ENCODE measurements around the gene TNNT3. TPM values are rescaled to one million over a fixed set of nuclear protein-coding genes. Genes with fewer than 3 reads are reported as not detected.

Gene TNNT3
- total RNA-seq, 1 experiment from 2014 or later = not detected

- no peaks in the 10 kb centered on the region for H3K4me1 ChIP-seq (ENCODE audit: insufficient read depth, low read length)
- H3K79me2 ChIP-seq (ENCODE audit: insufficient read depth, low read length) = no peaks in the 10 kb centered on the region
- Mint-ChIP-seq H3K9me3 (no peaks in the 10 kb centered on the region), H3K27ac (no peak overlapping the region; a peak in 1 of 7 replicates), H3K4me1 (peaks cover 2 to 7% of the 10 kb centered on the region in 2 experiments; a peak in 1 of 4 replicates), H3K4me3 (no peak overlapping the region), H3K27me3 (ENCODE audit: low read depth) (peaks cover 2% of the 10 kb centered on the region; the same call in 1 of the 2 replicates), H3K36me3 (ENCODE audit: insufficient read depth in 1 of 3, low read depth in 3 of 3) (no peaks in the 10 kb centered on the region)
- H2AK5ac ChIP-seq (ENCODE audit: insufficient read length, low read length) = no peak overlapping the region
- no peak overlapping the region for H3K4ac ChIP-seq (ENCODE audit: low read depth, low read length)
- no peaks in the 10 kb centered on the region for H4K20me1 ChIP-seq (ENCODE audit: control insufficient read depth, insufficient read depth, insufficient read length)
- no peak overlapping the region for H2BK120ac ChIP-seq (ENCODE audit: low read depth, low read length, poor library complexity, severe bottlenecking)
- no peak for DNase-seq
- H4K91ac ChIP-seq (ENCODE audit: insufficient read length, low read depth, low read length) = no peak overlapping the region
- no peaks in the 10 kb centered on the region for H3K79me1 ChIP-seq (ENCODE audit: insufficient read depth, low read depth, low read length, poor library complexity, severe bottlenecking)
- no peaks in the 10 kb centered on the region for H3K9me3 ChIP-seq (ENCODE audit: control insufficient read depth, low read depth, low read length)
- no peak overlapping the region for H2BK15ac ChIP-seq (ENCODE audit: low read depth, low read length)
- no peak overlapping the region for H3K23ac ChIP-seq (ENCODE audit: insufficient read length, low read depth, low read length)
- WGBS (ENCODE audit: extremely low coverage, insufficient read length, low lambda C conversion rate) = no CpG with 5 or more reads among the region's 13 CpGs
- no peak overlapping the region for H4K8ac ChIP-seq (replicated peaks; ENCODE audit: insufficient read length, low read depth, low read length)
- no peaks in the 10 kb centered on the region for H3K23me2 ChIP-seq (ENCODE audit: insufficient read length, low read depth, low read length, poor library complexity, severe bottlenecking)
- no peak overlapping the region for H3K56ac ChIP-seq (ENCODE audit: insufficient read length, low read depth, low read length)
- TF ChIP-seq CTCF (conservative IDR thresholded peaks at IDR 0.05) = no peak
- no peak overlapping the region for H3K27ac ChIP-seq (ENCODE audit: insufficient read length, low read depth, low read length)
- H3K14ac ChIP-seq (ENCODE audit: insufficient read depth, low read length) = no peak overlapping the region
- no peak overlapping the region for H2AFZ ChIP-seq (ENCODE audit: low read length)
- H2BK5ac ChIP-seq (ENCODE audit: insufficient read length, low read length) = no peak overlapping the region
- H4K5ac ChIP-seq (ENCODE audit: insufficient read length, low read depth, low read length) = no peak overlapping the region
- H3K4me2 ChIP-seq (ENCODE audit: insufficient read depth, insufficient read length, low read length) = no peak overlapping the region
- H3K18ac ChIP-seq (ENCODE audit: insufficient read length, low read depth, low read length) = no peak overlapping the region
- no peak overlapping the region for H3K9ac ChIP-seq (ENCODE audit: extremely low read depth, insufficient read length, low read length)
- H3K27me3 ChIP-seq (ENCODE audit: insufficient read depth, low read length) = no peaks in the 10 kb centered on the region
- no peak overlapping the region for H2BK12ac ChIP-seq (ENCODE audit: insufficient read length, low read depth, low read length)
- H2BK20ac ChIP-seq (ENCODE audit: low read depth, low read length, poor library complexity, severe bottlenecking) = no peak overlapping the region
- H3T11ph ChIP-seq (ENCODE audit: low read length) = no peak overlapping the region
Observed at GRCh38 chr11:1879342-1879940, 40.1 kb upstream of the TNNT3 start.
